Glomerular endothelial cell (primary cell): ENCODE measurements around the gene ARHGAP18. TPM values are rescaled to one million over a fixed set of nuclear protein-coding genes. Genes with fewer than 3 reads are reported as not detected.

Experiments used
- DNase-seq: peaks from one replicate; pipeline ENCODE4 v3.0.0-alpha.2; 2011; ENCODE audit warnings: low read depth, low spot score; ENCODE audit errors: extremely low read depth
- total RNA-seq: library from RNA; depleted of rRNA; stranded (reverse); fragments of >200 nt; gene quantifications from 2 replicates; pipeline ENCODE4 v1.2.3, GENCODE V29; 2015

ARHGAP18 gene
- total RNA-seq, 1 donor from 2014 or later, result 46.6 TPM

DNA sequence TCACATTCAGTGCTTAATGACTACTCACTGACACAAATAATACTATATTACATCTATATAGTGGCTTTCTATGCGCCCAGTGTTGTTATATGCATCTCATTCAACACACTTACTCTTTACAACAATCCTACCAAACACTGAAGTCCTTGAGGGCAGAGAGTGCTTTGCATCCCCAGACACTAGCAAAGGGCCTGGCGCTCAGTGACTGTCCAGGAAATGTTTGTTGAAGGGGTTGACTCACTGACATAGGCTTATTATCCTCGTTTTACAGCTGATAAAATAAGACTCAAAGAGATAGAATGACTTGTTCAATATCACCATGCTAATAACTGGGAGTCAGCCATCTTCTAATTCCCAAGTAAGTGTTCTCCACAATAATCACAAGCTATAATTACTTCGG, 163.3 kb downstream of the ARHGAP18 start:
- no peak for DNase-seq

DNA sequence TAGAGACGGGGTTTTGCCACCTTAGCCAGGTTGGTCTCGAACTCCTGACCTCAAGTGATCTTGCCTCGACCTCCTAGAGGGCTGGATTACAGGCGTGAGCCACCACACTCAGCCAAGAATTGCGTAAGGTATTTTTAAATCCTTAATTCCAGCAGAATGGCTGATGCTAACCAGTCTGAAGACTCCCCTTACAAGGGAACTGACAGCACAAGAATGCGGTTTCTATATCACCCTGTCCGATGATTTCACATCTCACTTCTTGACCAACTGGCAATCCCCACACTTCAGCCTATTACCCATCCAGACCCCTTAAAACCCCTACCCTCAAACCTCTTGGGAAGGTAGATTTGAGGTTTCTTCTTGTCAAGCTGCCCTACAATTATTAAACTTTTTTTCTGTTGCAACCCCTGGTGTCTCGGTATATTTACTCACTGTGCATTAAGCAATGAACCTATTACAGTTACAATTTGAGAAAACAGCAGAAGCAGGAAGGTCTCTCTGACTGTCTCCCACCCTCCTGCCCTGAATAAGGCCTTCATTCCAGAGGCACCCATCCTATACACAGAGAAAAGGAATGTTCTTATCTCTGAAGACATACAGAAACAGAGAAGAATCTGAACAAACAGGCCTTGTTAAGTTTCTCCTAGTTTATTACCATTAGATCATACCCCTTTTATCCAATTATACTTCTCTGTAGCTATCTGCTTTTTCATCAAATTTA, 164.9 kb downstream of the ARHGAP18 start:
- no peak for DNase-seq

DNA sequence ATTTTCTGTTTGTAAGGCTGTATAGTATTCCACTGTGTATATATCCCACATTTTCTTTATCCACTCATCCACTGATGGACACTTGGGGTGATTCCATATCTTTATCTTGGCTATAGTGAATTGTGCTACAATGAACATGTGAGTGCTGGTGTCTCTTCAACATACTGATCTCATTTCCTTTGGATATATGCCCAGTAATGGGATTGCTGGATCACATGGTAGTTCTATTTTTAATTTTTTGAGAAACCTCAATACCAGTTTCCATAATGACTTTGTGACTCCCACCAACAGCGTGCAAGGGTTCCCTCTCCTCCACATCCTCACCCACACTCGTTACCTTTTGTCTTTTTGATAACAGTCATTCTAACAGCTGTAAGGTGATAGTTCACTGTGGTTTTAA, 166.0 kb downstream of the ARHGAP18 start:
- no peak for DNase-seq

DNA sequence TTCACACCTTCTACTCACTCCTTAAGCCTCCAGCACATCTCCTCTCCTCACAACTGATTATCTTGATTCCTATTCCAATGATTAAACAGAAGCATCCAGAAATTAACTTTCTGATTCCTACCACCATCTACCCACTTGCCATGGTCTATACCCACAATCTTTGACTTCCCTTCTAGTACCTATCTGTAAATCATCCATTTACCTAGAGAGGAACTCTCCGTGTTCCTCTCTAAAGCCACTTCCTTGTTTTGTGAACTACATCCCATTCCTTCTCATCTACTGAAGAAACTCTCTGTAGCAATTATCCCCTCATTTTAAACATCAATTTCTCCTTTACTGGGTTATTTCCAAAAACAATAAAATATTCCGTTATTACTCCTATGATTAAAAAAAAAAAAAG, 167.3 kb downstream of the ARHGAP18 start:
- DNase-seq, result no peak

DNA sequence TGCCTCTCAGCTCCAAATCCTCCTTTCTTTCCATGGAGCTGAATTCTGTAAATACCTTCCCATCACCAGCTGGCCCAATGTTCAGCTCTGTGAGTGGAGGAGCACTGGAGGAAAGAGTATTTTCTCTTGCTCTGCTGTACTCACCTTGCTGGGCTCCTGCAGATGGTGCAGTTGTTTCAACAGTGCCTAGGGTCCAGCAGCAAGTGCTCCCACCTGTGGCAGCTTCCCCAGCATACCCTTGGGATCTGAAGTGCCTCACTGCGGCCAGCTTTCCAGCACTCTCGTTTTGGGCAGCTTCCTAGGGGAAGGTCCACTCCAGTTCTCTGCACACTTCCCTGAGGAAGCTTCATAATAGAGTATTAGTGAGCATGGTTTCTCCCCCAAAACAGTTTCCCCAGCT, 170.9 kb downstream of the ARHGAP18 start:
- DNase-seq, result no peak

DNA sequence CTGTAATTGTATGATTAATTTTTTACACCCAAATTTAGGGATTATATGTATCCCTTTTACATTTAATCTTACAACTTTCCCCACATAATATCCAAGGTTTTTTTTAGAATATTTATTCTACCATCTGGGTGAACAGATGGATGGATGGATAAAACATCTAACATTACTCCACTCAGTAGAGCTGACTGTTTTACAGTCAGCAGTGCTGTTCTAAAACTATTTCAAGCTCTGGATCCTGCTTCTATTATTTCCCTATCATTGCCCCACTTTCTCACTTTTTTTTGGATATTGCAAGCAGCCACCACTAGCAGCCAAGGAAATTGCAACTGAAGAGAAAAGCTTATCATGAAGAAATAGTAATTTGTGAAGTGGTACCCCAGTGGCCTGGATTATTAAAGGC, 173.7 kb downstream of the ARHGAP18 start:
- DNase-seq, result no peak

DNA sequence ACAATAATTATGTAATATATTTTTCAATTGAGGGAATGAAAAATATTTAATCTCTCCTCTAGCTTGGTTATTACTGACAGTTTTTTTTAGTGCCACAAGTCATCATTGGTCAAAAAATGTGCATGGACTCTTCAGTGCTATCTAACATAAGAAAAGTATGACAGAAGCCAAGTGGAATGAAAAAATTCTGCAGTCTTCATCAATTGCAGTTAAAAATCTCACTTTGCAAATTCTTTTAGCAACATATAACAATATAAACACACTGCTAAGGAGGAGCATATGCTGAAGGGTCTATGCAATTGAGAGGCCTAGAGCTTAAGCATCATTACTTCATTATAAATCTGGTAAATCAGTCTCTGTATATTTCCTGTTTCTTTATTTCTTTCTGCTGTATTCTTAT, 175.1 kb downstream of the ARHGAP18 start:
- DNase-seq, result no peak

Other genes with a start within 250 kb of the ARHGAP18 start
- gene TMEM244, start 151.1 kb upstream of the ARHGAP18 start, total RNA-seq, result not detected in 2 replicates